Measurements from ENCODE around the gene B4GALNT4.

Gene B4GALNT4

DNA sequence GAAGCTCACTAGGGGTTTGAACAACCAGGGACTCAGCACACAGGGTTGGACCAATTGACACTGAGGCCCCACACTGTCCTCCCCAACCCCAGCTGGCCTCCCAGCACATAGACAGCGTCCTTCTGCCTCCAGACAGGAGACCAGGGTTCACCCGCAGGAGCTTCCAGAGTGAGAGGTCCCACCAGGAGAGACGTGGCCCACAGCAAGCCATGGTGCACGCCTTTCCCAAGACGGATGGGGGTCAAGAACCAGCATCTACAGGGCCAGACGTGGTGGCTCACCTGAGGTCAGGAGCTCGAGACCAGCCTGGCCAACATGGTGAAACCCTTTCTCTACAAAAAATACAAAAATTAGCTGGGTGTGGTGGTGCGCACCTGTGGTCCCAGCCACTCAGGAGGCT, 57.6 kb downstream of the B4GALNT4 start:
- DNase-seq: no peak

GRCh38 chr11:428295-428694, 59.0 kb downstream of the B4GALNT4 start:
- no peak for DNase-seq

DNA sequence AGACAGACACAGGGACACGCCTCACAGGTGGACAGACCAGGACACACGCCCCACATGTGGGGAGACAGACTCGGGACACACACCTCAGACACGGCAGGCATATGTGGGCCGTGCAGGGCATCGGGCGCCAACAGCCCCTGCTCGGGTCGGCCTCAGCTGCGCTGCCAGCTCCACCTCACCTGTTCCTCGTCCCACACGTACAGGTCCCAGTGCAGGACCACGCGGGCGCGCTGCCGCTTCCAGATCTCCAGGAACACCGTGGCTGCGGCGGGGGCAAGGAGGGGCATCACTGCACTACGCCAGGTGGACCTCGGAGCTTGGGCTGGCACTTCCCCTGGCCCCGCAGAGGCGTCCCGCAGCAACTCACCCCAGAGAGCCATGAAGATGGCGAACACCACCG, 60.1 kb downstream of the B4GALNT4 start:
- no peak for DNase-seq

DNA sequence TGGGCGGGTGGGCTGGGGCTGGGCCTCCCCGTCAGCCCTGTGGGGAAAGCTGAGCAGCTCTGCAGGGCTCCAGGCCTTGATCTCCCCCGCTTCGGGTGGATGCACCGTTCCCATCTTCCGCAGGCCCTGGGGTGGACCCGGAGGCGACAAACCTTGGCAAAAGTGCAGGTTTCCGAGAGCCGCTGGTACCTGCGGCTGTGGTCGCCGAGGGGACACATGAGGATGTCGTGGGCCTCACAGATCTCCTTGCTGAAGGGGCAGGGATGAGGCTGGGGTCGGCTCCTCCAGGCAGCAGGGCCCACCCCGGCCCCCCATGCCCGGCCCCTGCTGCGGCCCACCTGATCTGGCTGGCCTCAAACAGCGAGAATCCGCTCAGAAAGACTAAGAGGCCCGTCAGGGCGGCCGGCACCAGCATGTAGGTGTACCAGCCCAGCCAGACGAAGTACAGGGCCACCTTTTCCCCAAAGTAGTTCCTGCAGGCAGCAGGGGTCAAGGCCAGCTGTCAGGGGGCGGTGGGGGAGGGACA, 60.7 kb downstream of the B4GALNT4 start:
- no peak for DNase-seq
